Glutamatergic neuron (in vitro differentiated cells): ENCODE results near the gene TBC1D22B. TPM values are rescaled to one million over a fixed set of nuclear protein-coding genes. Genes with fewer than 3 reads are reported as not detected.

Experiments
- DNase-seq: peaks from one replicate; pipeline ENCODE4 v3.0.0; 2022
- H3K27ac Mint-ChIP-seq: one replicate; pipeline ENCODE4 v1.8.0; 2020; ENCODE audit warnings: mild to moderate bottlenecking, mixed read lengths, inconsistent platforms; ENCODE audit not compliant: unreplicated experiment
- H3K27me3 Mint-ChIP-seq: one replicate; pipeline ENCODE4 v1.8.0; 2020; ENCODE audit warnings: mild to moderate bottlenecking, moderate library complexity, mixed read lengths, inconsistent platforms; ENCODE audit not compliant: unreplicated experiment
- H3K36me3 Mint-ChIP-seq: one replicate; pipeline ENCODE4 v1.8.0; 2020; ENCODE audit warnings: mild to moderate bottlenecking, mixed read lengths, inconsistent platforms; ENCODE audit not compliant: unreplicated experiment
- H3K4me1 Mint-ChIP-seq: one replicate; pipeline ENCODE4 v1.8.0; 2020; ENCODE audit warnings: mild to moderate bottlenecking, low read depth, mixed read lengths, inconsistent platforms; ENCODE audit not compliant: unreplicated experiment
- H3K4me3 Mint-ChIP-seq: one replicate; pipeline ENCODE4 v1.8.0; 2020; ENCODE audit warnings: mild to moderate bottlenecking, mixed read lengths, inconsistent platforms; ENCODE audit not compliant: unreplicated experiment
- H3K9me3 Mint-ChIP-seq: one replicate; pipeline ENCODE4 v1.8.0; 2020; ENCODE audit warnings: mild to moderate bottlenecking, moderate library complexity, mixed read lengths, inconsistent platforms; ENCODE audit not compliant: unreplicated experiment
- CTCF ChIP-seq: fragments of 200-600 bp; sonication (generic); IDR thresholded peaks from one replicate; pipeline ENCODE4 v1.5.0; 2021; ENCODE audit not compliant: partially characterized antibody, unreplicated experiment
- total RNA-seq: library from RNA; stranded (reverse); fragmentation: NEBNext Ultra II Directional; extraction: Animal tissue kit (Norgen Biotek cat#: 25700); gene quantifications from one replicate; pipeline ENCODE4 v1.2.1, GENCODE V29; 2021; ENCODE audit not compliant: unreplicated experiment

Gene TBC1D22B
- total RNA-seq, 1 donor from 2014 or later, result 10.2 TPM

- Mint-ChIP-seq H3K27me3 (no peaks in the 10 kb centered on the region), H3K36me3 (no peaks in the 10 kb centered on the region), H3K4me3 (no peak overlapping the region), H3K9me3 (no peaks in the 10 kb centered on the region), H3K27ac (no peak overlapping the region), H3K4me1 (no peaks in the 10 kb centered on the region)
- TF ChIP-seq CTCF, result no peak
- no peak for DNase-seq
Measured at GRCh38 chr6:37376078-37376743, 118.6 kb downstream of the TBC1D22B start.

- Mint-ChIP-seq H3K4me3 (no peak overlapping the region), H3K36me3 (no peaks in the 10 kb centered on the region), H3K4me1 (no peaks in the 10 kb centered on the region), H3K27ac (no peak overlapping the region), H3K9me3 (no peaks in the 10 kb centered on the region), H3K27me3 (no peaks in the 10 kb centered on the region)
- peak; percentile 72 for TF ChIP-seq CTCF
- peak; percentile 27 for DNase-seq
Measured at GRCh38 chr6:37381579-37381978, 124.0 kb downstream of the TBC1D22B start.

Other genes with a start within 250 kb of the TBC1D22B start
- 22.7 TPM for gene PIM1, start 87.6 kb upstream of the TBC1D22B start, total RNA-seq
- not detected for gene TMEM217, start 372 bp downstream of the TBC1D22B start, total RNA-seq
- 21.0 TPM for gene RNF8, start 96.2 kb downstream of the TBC1D22B start, total RNA-seq
- 61.6 TPM for gene CMTR1, start 175.4 kb downstream of the TBC1D22B start, total RNA-seq
- 58.4 TPM for gene CCDC167, start 242.1 kb downstream of the TBC1D22B start, total RNA-seq